Lower leg skin (tissue), 3 donors: ENCODE measurements around the gene STUM.
"Not testable (repeated sequence)": the region's sequence is repeated elsewhere in the genome, so short reads cannot be mapped to it uniquely, and the experiment has no call there.

ENCODE experiments used
- POLR2A ChIP-seq, 2 donors: fragments of 450-650 bp; IDR thresholded peaks; one replicate each; pipeline ENCODE4 v1.6.1; 2016 to 2017; ENCODE audit warnings: antibody characterized with exemption in 2 of 2, mild to moderate bottlenecking in 1 of 2, moderate library complexity in 1 of 2
- TF ChIP-seq, protein P1 (sequence below), 3 donors: fragments of 450-650 bp; IDR thresholded peaks; one replicate each; pipeline ENCODE4 v1.5.1; 2016; ENCODE audit warnings: antibody characterized with exemption in 3 of 3, mild to moderate bottlenecking in 3 of 3, moderate library complexity in 2 of 3

DNA sequence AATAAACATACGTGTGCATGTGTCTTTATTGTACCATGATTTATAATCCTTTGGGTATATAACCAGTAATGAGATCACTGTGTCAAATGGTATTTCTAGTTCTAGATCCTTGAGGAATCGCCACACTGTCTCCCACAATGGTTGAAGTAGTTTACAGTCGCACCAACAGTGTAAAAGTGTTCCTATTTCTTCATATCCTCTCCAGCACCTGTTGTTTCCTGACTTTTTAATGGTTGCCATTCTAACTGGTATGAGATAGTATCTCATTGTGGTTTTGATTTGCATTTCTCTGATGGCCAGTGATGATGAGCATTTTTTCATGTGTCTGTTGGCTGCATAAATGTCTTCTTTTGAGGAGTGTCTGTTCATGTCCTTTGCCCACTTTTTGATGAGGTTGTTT, 48.9 kb upstream of the STUM start:
- not testable (repeated sequence) for TF ChIP-seq POLR2A (IDR thresholded peaks at IDR 0.05)
- TF ChIP-seq, protein P1, sequence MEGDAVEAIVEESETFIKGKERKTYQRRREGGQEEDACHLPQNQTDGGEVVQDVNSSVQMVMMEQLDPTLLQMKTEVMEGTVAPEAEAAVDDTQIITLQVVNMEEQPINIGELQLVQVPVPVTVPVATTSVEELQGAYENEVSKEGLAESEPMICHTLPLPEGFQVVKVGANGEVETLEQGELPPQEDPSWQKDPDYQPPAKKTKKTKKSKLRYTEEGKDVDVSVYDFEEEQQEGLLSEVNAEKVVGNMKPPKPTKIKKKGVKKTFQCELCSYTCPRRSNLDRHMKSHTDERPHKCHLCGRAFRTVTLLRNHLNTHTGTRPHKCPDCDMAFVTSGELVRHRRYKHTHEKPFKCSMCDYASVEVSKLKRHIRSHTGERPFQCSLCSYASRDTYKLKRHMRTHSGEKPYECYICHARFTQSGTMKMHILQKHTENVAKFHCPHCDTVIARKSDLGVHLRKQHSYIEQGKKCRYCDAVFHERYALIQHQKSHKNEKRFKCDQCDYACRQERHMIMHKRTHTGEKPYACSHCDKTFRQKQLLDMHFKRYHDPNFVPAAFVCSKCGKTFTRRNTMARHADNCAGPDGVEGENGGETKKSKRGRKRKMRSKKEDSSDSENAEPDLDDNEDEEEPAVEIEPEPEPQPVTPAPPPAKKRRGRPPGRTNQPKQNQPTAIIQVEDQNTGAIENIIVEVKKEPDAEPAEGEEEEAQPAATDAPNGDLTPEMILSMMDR (IDR thresholded peaks at IDR 0.05): not testable (repeated sequence)
